GM12891 (cell line): Measurements from ENCODE around the gene GTPBP3.

ENCODE experiments used
- PAX5 ChIP-seq: IDR thresholded peaks from 2 replicates; pipeline ENCODE4 v1.6.1; 2011; ENCODE audit warnings: low read length, moderate library complexity, mild to moderate bottlenecking; ENCODE audit not compliant: insufficient read depth, severe bottlenecking
- POLR2A ChIP-seq: IDR thresholded peaks from 2 replicates; pipeline ENCODE4 v1.6.1; 2011; ENCODE audit warnings: low read depth, low read length, control low read depth
- POLR2AphosphoS5 ChIP-seq: IDR thresholded peaks from 2 replicates; pipeline ENCODE4 v1.6.1; 2011; ENCODE audit warnings: low read depth, low read length, control low read depth
- TAF1 ChIP-seq: IDR thresholded peaks from 2 replicates; pipeline ENCODE4 v1.6.1; 2011; ENCODE audit warnings: low read depth, low read length, control low read depth

- TF ChIP-seq TAF1 = no peak
- no peak for TF ChIP-seq POLR2A
- no peak for TF ChIP-seq POLR2AphosphoS5
- TF ChIP-seq PAX5 = no peak
Measured at GRCh38 chr19:17289489-17289888, 47.9 kb upstream of the GTPBP3 start.
